Lung (tissue), 12 donors: ENCODE results near the gene ANTXR2. TPM values are rescaled to one million over a fixed set of nuclear protein-coding genes. Genes with fewer than 3 reads are reported as not detected.

Experiments
- ATAC-seq: fragments of 200-7000 bp; cut with Tn5 transposase; one replicate; pipeline ENCODE4 v1.9.1; 2020; ENCODE audit warnings: moderate number of reproducible peaks; ENCODE audit not compliant: insufficient read depth, low FRiP score
- DNase-seq, 3 donors: peaks; one replicate each; pipeline ENCODE4 v3.0.0-alpha.2; 2013 to 2017
- H3K27ac ChIP-seq, 2 donors: one replicate each; pipeline ENCODE4 v1.5.1; 2013; ENCODE audit warnings: mild to moderate bottlenecking in 2 of 2, moderate library complexity in 2 of 2, control low read depth in 1 of 2, inconsistent platforms in 1 of 2, low read depth in 1 of 2, low read length in 1 of 2
- H3K27me3 ChIP-seq, 3 donors: one replicate each; pipeline ENCODE4 v1.5.1; 2013; ENCODE audit warnings: low read length in 2 of 3; ENCODE audit not compliant: control insufficient read depth in 3 of 3, insufficient read depth in 3 of 3
- H3K36me3 ChIP-seq, 4 donors: one replicate each; pipeline ENCODE4 v1.5.1; 2013; ENCODE audit warnings: low read length in 4 of 4, mild to moderate bottlenecking in 1 of 4, moderate library complexity in 1 of 4; ENCODE audit not compliant: control insufficient read depth in 4 of 4, insufficient read depth in 4 of 4
- H3K4me1 ChIP-seq, 5 donors: one replicate each; pipeline ENCODE4 v1.5.1; 2013; ENCODE audit warnings: low read length in 5 of 5, mild to moderate bottlenecking in 2 of 5, moderate library complexity in 1 of 5; ENCODE audit not compliant: control insufficient read depth in 5 of 5, insufficient read depth in 5 of 5
- H3K4me3 ChIP-seq: one replicate; pipeline ENCODE4 v1.5.1; 2013; ENCODE audit warnings: mild to moderate bottlenecking, control low read depth, moderate library complexity
- H3K9ac ChIP-seq, 2 donors: one replicate each; pipeline ENCODE4 v1.5.1; 2013; ENCODE audit warnings: low read length in 2 of 2, control low read depth in 1 of 2; ENCODE audit not compliant: insufficient read depth in 1 of 2
- H3K9me3 ChIP-seq, 4 donors: one replicate each; pipeline ENCODE4 v1.5.1; 2013; ENCODE audit warnings: low read length in 3 of 4, mild to moderate bottlenecking in 1 of 4, moderate library complexity in 1 of 4; ENCODE audit not compliant: control insufficient read depth in 4 of 4, insufficient read depth in 3 of 4
- CTCF ChIP-seq: IDR thresholded peaks from 2 replicates; pipeline ENCODE4 v1.5.1; 2012; ENCODE audit warnings: mild to moderate bottlenecking; ENCODE audit errors: control extremely low read depth, extremely low read depth
- WGBS, 2 donors: extraction: QIAGEN DNeasy Blood & Tissue Kit; methylation state at CpG; one replicate each; pipeline ENCODE4 v1.1.7; 2013; 5-methylcytosine and 5-hydroxymethylcytosine counted together
- polyA plus RNA-seq, 2 donors: library from polyadenylated mRNA; stranded (reverse); fragments of 200-250 nt; gene quantifications; one replicate each; pipeline ENCODE4 v1.2.1, GENCODE V29; 2013
- total RNA-seq, 2 donors: library from RNA; depleted of rRNA in 1 of 2; stranded (reverse); fragments of >200 nt in 1 of 2; gene quantifications; one replicate each; pipeline ENCODE4 v1.2.1, GENCODE V29; 2014 to 2021
- donor health status: control.
- donor health status: control.
- donor health status: Bipolar disorder and iron deficiency.
- donor health status: healthy.
- donor health status: DM: yes; HTN: yes; CAD: no.

The ANTXR2 gene
- total and polyA plus RNA-seq, 4 donors: 4.8 to 47.2 (median 28.6) TPM

GRCh38 chr4:79920163-79920853, 152.7 kb downstream of the ANTXR2 start:
- no peak overlapping the region for H3K4me3 ChIP-seq
- WGBS, 2 donors: 61 to 62% methylated on average over 3 of the region's 3 CpGs
- no peaks in the 10 kb centered on the region for H3K9me3 ChIP-seq
- DNase-seq (no peak), ATAC-seq (no peak)
- H3K27ac ChIP-seq: no peak overlapping the region
- peaks cover 0 to 2% (median 0%) of the 10 kb centered on the region in 5 donors for H3K4me1 ChIP-seq
- H3K36me3 ChIP-seq: no peaks in the 10 kb centered on the region
- no peak overlapping the region for H3K9ac ChIP-seq
- no peaks in the 10 kb centered on the region for H3K27me3 ChIP-seq
- no peak for TF ChIP-seq CTCF

DNA sequence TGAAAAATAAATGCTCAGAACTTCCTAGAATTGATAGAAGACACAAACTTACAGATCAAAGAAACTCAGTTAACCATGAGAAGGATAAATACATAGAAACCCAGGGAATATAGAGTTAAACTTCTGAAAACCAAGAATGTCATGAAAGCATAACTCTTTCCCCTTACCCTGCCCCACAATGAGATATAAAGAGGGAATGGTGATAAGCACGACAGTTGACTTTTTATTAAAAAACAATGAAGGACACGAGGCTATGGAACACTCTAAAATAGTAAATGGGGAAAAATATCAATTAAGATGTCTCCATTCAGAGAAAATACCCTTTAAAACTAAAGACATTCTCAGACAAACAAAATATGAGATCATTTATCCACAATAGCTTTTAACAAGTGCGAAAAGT, 154.7 kb downstream of the ANTXR2 start:
- ATAC-seq (no peak), DNase-seq (no peak)
- Histone ChIP-seq H3K4me3 (no peak overlapping the region), H3K36me3 (no peaks in the 10 kb centered on the region), H3K4me1 (peaks cover 0 to 6% (median 0%) of the 10 kb centered on the region in 5 donors), H3K9me3 (no peaks in the 10 kb centered on the region), H3K27ac (no peak overlapping the region), H3K9ac (no peak overlapping the region), H3K27me3 (no peaks in the 10 kb centered on the region)
- 59 to 95% methylated on average over 3 of the region's 3 CpGs for WGBS, 2 donors
- TF ChIP-seq CTCF: no peak

- H3K27ac ChIP-seq: no peak overlapping the region
- TF ChIP-seq CTCF: no peak
- DNase-seq (no peak), ATAC-seq (no peak)
- H3K9me3 ChIP-seq: no peaks in the 10 kb centered on the region
- WGBS, 2 donors: 98 to 100% methylated on average over 1 of the region's 1 CpG
- H3K36me3 ChIP-seq: no peaks in the 10 kb centered on the region
- H3K4me1 ChIP-seq: peaks cover 0 to 5% (median 0%) of the 10 kb centered on the region in 5 donors
- no peaks in the 10 kb centered on the region for H3K27me3 ChIP-seq
- H3K4me3 ChIP-seq: no peak overlapping the region
- H3K9ac ChIP-seq: no peak overlapping the region
Measured at GRCh38 chr4:79917246-79917645, 155.8 kb downstream of the ANTXR2 start.

DNA sequence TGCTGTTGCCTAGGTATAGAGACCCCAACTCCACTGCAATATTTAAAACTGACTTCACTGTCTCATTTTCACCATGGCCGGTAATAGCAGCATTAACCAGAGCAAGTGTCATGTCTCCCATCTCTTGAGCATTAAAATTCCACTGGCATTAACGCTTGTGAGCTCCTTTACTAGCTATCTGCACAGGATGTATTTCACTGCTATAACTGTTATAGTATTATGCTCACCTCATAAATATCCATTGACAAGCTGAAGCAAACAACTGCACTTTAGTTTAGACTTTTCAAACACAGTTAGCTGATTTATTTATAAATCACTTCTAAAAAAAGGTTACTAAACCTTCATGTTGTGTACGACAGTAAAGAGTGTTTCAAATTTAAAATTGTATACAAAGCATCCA, 157.8 kb downstream of the ANTXR2 start:
- Histone ChIP-seq H3K4me1 (peaks cover 0 to 5% (median 0%) of the 10 kb centered on the region in 5 donors), H3K27ac (no peak overlapping the region), H3K9ac (no peak overlapping the region), H3K4me3 (no peak overlapping the region), H3K9me3 (no peaks in the 10 kb centered on the region), H3K27me3 (no peaks in the 10 kb centered on the region), H3K36me3 (no peaks in the 10 kb centered on the region)
- TF ChIP-seq CTCF: no peak
- no peak for DNase-seq
- 78 to 85% methylated on average over 3 of the region's 3 CpGs for WGBS, 2 donors
- no peak for ATAC-seq
